GM19452 (cell line): ENCODE results near the gene EIF3I.

Experiments
- ATAC-seq: cut with Tn5 transposase; IDR thresholded peaks from one replicate; pipeline ENCODE4 v1.9.1; 2021; ENCODE audit not compliant: unreplicated experiment

The EIF3I gene

DNA sequence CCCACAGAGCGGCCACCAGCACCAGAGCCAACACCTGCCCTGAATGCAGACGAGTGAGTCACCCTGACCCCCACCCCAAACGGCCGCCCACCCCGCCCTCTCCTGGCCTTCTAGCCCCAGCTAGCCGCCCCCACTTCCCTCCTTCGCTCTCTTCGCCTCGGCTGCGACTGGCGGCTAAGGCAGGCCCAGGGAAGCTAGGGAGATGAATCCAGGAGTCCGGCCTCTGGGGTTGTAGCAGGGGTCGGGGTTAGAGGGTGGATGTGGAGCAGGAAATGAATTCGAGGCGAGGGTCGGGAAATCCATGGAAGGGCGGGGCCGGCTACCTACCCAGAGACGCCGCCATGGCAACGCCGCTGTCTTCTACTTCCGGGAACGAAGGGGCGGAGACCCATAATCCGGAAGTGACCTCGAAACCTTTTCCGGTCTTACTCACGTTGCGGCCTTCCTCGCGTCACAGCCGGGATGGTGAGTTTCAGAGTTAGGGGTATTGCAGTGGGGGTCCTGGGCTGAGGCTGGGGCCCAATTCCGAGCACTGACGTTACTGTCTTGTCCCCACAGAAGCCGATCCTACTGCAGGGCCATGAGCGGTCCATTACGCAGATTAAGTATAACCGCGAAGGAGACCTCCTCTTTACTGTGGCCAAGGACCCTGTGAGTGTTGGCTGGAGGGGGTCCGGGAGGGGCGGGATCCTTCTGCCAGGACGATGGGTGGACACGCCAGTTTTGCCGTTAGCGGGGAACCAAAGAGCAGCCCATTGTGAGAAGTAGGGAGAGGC lies at the start of gene EIF3I, which contains the start of gene TMEM234:
TSS of gene EIF3I (plus strand) at position 428 of the 776 bp plus-strand sequence. CDS start at position 463, 35 bp downstream.
TSS of gene TMEM234 (minus strand) at position 374 of the 776 bp plus-strand sequence. CDS start at position 343, 31 bp downstream.
- ATAC-seq, result peak; percentile 82

DNA sequence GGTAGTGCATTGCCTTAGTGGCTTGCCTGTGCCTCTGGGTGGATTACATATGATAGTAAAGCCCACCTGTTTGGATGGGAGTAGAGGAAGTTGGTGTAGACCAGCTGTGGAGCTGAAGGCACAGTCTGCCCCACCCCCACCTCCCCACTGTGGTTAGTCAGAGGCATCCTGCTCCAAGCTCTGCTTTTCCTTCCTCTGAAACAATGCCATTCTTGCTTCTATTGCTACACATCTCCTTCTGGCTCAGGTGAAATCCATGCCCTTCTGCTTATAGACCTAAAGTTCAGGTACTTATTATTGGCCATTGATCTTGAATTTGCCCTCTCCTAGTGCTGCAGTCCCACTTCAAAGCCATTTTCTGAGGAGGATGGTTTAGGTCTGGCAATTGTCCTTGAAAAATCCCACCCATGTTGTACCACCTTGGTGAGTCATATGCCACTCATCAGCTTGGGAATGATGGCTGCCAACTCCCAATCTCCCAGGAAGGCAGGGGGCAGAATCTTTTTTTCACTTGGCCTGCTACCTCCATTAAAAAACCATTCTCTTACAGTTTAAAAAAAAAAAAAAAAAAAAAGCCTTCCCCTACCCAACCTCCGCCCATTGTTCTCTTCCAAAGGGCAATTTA lies 49.5 kb upstream of the EIF3I start:
- no peak for ATAC-seq

DNA sequence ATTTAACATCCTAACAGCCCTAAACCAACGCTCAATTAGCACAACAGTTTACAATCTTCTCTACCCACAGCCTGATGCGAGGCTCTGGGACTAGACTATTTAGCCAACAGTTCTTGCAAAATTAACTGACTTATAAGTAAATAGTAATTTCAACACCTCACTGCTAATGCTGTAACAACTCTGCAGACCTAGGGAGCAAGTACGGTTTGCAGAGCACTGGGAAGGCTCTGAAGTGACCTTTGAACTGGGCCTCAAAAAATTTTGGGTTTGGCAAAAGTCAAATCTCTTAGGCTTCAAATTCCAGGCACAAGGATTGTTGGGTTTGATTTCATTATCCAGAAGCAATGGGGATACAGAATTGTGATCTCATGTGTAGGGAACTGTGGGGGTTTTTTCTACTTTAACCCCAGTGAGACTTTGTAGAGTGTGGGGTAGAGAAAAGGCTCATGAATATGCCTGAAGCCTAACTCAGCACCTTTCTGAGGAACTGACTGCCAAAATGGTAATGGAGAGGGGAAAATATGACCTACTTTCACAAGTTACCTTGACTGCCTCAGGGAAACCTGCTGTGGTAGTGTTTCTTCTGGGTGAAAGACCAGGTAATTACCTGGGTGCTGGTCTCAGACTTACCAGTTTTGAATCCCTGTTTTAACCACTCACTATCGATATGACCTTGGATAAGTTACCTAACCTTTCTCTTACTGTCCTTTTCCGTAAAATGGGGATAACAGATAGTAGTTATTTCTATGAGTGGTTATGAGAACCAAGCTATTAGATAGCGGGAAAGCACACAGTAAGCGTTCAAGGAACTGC lies 43.6 kb upstream of the EIF3I start:
- no peak for ATAC-seq

DNA sequence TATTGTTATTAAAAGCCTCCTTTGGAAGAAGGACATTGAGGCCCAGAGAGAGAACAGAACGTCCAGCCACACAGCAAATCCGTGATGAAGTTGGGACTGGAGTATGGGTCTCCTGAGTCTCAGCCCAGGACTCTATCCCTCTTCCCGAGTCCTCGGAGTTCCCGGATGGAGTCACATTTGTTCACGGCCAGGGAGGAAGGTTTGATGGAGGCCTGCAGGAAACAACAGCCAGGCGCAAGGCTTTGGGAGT lies 43.1 kb upstream of the EIF3I start:
- ATAC-seq, result peak; percentile 2

DNA sequence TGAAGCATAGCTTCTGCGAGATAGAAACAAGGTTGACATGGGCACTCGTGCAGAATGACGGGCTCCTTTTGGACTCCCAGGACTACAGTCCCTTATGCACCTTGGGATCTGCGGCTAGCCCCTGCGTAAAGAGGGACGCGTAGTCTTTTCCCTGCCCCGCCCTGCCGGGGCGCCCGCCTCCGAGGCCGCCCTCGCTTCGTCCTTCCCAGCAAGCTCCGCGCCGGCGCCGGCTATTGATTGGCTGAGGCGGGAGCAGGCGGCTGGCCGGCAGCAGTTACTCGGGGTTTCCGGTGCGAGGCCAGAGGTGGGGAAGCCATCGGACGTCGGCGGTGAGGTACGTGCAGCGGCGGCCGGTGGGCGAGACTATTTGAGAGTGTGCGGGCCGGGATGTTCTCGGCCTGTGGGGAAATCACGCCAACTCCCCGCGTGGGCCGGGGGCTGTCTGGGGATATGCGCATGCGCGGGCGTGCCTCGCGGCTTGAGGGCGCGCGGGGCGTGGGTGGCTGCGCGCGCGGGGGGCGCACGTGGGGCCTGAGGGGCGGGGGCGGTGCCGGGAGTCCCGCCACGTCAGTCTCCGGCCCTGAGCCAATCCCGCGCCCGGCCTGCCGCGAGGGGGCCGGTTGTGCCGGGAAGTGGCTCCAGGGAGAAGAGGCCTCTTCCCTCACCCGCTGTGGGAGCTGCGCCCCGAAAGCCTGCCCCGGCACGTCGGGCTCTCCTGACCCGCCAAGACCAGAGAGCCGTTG lies 42.6 kb upstream of the EIF3I start, which contains the start of gene TXLNA:
TSS of gene TXLNA (plus strand) at position 233 of the 743 bp plus-strand sequence. CDS start 671 bp downstream, outside the sequence.
- ATAC-seq, result peak; percentile 87

DNA sequence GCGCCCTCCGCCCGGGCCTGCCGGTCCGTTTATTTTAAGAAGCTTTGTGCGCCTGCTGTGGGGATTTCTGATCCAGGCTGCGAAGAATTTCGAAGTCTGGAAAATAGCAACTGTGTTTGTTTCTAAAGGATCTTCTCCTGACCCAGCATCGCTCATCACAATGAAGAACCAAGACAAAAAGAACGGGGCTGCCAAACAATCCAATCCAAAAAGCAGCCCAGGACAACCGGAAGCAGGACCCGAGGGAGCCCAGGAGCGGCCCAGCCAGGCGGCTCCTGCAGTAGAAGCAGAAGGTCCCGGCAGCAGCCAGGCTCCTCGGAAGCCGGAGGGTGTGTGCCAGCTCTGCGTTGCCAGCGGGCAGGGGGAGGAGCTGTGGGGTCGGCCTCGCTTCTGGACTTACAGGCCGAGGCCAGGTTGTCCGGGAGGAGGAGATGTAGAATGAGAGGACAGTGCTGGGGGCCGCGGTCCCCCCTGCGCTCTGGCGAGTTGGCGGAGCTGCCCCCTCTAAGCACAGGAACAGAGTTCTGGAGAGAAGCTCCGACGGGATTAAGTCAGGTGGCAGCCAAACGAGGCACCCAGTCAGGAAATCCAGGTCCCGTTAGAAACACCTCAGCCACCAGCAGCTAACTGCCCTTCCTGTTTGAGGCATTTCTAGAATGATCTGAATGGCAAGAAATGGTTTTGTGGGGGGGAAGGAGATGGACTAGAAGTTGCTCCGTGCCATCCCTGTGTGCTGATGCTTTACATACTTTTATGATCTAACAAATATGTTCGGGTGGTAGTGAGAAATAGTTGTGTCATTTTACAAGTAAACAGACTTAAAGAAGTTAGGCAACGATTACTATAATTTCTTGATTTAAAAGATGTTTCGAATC lies 41.8 kb upstream of the EIF3I start:
- ATAC-seq, result no peak

DNA sequence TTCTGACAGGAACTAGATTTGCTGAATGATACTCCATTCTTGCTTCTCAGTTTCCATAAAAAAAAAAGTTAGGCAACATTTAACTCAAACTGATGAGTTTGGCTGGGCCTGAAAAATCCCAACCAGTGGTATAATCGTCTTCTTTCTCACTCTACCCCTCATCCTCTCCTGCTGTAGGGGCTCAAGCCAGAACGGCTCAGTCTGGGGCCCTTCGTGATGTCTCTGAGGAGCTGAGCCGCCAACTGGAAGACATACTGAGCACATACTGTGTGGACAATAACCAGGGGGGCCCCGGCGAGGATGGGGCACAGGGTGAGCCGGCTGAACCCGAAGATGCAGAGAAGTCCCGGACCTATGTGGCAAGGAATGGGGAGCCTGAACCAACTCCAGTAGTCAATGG lies 41.1 kb upstream of the EIF3I start:
- ATAC-seq, result no peak

DNA sequence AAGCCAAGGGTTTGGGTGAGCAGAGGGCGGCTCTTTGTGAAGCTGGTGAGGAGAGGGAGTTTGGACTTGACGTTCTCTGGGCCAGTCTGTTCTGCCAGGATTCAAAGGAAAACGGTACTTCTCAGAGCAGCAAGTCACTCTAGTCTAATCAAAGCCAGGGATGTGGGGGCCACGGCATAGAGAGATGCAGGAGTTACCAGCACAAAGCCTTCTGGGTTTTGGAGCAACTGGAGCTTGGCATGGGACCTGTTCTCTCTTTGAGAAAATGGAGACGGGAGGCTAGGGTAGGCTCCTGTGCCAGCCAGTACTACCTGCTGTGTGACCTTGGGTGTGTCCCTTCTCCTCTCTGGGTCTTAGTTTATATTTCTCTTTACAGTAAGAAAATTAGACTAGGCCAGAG lies 40.6 kb upstream of the EIF3I start:
- ATAC-seq, result no peak

DNA sequence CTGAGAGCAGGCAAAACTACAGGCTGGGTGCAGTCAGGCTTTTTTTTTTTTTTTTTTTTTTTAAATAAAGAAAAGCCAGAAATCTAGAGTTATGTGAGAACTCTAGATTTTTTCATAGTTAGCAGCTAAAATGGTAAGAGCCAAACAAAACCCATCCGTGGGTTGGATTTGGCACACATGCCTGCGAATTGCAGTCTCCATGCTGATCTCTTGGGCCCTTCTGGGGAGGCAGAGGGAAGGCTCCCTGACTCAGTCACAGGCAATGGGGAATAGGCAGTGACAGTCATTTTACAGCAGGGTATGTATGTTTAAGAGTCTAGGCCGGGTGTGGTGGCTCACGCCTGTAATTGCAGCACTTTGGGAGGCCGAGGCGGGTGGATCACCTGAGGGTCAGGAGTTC lies 40.1 kb upstream of the EIF3I start:
- ATAC-seq, result no peak

DNA sequence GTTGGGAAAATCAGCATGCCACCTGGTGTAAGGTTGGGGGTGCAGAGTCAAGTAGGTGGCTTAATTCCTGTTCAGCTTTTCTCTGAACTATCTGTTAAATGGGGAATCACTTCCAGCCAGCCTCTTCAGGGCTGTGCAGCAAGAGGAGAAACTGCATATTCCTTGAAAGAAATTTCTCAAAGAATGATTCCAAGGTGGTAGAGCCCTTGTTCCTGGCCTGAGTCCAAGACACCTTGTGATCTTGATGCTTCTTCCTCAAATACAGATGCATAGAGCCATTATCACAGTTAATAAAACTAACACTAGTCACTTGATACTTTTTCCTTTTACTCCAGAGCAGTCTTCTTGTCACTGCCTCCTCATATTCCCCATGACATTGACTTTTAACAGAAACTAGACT lies 37.6 kb upstream of the EIF3I start:
- ATAC-seq, result no peak

DNA sequence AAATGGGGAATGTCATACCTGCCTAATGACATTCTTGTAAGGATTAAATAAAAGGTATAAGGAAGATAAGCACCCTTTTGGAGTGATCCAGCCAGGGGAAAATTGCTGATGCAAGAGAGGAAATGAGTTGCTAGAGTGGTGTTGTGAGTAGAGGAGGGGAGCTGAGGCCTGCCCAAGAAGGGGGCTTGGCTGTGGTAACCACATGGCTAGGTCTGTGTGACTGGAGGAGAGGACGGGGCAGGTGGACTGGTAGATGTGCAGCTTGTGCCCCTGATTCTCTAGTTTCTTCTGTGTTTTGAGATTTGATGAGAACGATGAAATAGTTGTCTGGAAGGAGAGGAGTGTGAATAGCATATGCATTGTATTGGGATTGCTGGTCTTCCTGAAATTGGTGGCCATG lies 36.1 kb upstream of the EIF3I start:
- no peak for ATAC-seq

DNA sequence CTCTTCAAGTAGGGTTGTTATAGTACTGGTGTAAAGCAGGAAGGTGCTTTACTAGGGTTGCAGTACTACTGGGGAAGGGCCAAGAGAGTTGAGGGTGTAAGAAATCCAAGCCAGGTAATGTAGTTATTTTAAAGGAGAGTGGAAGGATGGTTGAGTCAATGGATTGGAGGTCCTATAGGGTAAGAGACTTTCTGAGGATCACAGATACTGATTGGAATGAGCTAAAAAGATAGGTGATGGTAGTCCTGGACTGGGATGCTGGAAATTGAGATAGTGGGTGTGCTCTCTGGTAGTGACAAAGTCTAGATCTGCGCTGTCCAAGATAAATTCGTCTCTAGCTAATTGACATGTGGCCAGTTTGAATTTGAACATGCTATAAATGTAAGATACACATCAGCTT lies 35.7 kb upstream of the EIF3I start:
- ATAC-seq, result no peak

DNA sequence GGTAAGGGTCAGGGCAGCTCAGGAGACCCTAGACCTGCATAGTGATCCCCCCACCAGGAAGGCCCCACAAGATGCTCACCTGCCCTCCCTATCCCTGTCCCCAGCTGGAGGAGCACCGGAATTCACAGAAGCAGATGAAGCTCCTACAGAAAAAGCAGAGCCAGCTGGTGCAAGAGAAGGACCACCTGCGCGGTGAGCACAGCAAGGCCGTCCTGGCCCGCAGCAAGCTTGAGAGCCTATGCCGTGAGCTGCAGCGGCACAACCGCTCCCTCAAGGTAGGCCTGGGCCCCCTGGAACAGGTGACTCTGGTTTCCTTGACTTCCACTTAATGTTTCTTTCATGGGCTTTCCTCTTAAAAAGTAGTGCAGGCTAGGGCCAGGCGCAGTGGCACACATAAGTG lies 34.4 kb upstream of the EIF3I start:
- no peak for ATAC-seq

DNA sequence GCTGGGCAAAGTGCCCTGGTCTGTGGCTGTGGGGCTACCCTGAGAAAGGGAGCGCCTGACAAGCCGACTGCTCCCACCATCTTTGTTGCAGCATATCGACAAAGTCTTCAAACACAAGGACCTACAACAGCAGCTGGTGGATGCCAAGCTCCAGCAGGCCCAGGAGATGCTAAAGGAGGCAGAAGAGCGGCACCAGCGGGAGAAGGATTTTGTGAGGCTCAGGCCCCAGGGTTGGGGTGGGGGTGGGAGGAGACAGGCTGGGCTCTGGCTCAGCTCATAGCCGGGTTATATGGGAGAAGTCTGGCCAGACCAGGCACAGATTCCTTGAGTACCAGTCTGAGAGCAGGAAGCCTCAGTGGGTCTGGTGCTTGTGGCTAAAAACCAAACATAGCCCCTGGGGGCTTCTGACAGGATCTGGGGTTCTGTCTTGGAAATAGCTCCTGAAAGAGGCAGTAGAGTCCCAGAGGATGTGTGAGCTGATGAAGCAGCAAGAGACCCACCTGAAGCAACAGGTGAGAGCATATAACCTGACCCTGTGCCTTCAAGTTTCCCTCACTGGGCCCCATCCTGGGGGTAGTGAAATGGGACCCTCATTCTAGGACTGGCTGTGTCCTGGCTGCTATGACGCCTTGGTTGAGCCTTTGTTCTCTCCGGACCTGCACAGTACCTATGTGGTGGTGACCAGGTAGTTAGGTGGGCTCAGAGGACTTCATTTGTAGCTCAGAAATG lies 29.8 kb upstream of the EIF3I start:
- no peak for ATAC-seq

DNA sequence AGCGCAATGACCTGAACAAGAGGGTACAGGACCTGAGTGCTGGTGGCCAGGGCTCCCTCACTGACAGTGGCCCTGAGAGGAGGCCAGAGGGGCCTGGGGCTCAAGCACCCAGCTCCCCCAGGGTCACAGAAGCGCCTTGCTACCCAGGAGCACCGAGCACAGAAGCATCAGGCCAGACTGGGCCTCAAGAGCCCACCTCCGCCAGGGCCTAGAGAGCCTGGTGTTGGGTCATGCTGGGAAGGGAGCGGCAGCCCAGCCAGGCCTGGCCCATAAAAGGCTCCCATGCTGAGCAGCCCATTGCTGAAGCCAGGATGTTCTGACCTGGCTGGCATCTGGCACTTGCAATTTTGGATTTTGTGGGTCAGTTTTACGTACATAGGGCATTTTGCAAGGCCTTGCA lies 27.2 kb upstream of the EIF3I start:
- ATAC-seq, result no peak

DNA sequence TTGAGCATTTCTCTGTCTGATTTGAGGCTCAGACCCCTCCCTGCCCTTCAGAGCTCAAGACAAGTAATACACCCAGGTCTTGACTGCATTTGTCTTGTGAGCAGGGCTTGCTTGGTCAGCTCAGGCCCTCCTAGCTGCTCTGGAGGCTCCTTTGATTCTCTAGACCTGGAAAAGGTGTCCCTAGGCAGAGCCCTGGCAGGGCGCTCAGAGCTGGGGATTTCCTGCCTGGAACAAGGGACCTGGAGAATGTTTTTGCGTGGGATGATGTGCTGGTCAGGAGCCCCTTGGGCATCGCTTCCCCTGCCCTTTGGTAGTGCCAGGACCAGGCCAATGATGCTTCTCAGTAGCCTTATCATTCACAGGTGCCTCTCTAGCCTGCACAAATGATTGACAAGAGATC lies 26.7 kb upstream of the EIF3I start:
- ATAC-seq, result no peak

DNA sequence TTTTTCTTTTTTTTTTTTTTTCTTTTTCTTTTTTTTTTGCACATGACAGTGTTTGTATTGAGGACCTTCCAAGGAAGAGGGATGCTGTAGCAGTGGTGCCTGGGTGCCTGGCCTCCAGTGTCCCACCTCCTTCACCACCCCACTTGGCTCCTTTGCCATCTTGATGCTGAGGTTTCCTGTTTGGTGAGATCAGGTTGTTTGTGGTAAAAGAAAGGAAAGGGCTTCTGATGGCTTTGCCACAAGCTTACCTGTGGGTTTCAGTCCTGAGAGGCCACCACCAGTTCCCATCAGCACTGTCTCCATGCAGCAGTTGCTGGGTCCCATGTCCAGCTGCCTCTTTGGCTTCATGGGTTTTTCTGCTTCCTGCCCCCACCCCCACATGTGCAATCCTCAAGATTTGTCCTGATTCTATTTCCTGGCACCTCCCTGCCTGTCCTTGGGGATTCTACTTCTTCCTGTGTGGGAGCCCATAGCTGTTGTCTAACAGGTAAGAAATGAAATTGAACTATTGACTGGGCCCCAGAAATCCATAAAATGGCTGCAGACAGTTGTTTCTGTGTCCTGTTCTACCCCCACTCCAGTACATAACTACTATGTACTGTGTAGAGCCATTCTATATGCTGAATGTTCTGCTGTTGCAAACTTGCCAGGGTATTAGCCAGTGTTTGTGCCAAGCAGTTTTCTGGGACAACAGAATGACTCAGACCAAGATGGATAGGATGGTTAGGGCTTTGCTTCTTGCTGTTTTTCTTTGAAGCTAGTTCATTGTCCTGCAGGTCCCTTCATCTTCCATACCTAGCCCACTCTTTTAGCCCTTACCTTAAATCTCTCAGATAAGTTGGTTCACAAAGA lies 26.0 kb upstream of the EIF3I start:
- no peak for ATAC-seq

DNA sequence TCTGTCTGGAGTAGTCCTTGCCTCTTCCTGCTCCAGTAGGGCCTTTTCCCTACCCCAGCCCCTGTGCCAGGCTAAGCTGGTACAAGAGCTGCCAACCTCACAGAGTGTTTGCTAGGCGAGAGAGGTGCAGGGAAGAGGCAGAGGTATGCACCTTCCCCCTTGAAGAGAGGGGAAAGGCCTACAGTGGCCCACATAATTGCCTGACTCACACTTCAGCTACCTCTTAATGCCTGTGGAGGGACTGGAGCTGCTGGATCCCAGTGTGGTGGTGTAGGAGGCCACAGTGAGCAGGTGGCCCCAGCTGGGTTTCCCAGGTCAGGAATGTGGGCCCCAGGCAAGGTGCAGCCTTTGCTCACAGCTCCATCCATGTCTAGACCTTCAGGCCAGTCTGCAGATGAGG lies 25.1 kb upstream of the EIF3I start:
- ATAC-seq, result no peak

DNA sequence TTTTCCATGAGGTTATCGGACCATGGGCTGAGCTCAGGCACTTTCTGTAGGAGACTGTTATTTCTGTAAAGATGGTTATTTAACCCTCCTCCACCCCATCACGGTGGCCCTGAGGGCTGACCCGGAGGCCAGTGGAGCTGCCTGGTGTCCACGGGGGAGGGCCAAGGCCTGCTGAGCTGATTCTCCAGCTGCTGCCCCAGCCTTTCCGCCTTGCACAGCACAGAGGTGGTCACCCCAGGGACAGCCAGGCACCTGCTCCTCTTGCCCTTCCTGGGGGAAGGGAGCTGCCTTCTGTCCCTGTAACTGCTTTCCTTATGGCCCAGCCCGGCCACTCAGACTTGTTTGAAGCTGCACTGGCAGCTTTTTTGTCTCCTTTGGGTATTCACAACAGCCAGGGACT lies 24.4 kb upstream of the EIF3I start:
- no peak for ATAC-seq
